OCI-LY3 (cell line): Measurements from ENCODE around the gene CEMIP.

Source experiments
- H2AFZ ChIP-seq: fragments of 200-600, 300-600 bp; shearing (Covaris generic); 2 replicates; pipeline ENCODE4 v1.6.0; 2014; ENCODE audit warnings: antibody characterized with exemption, low read depth, low read length
- H3K27ac ChIP-seq: fragments of 200-600, 300-600 bp; sonication (generic); 2 replicates; pipeline ENCODE4 v1.5.1; 2014; ENCODE audit warnings: mild to moderate bottlenecking, low read length, moderate library complexity, mixed read lengths
- H3K27me3 ChIP-seq: fragments of 200-600, 300-600 bp; sonication (generic); 2 replicates; pipeline ENCODE4 v1.6.1; 2014; ENCODE audit warnings: low read depth, low read length, mixed read lengths
- H3K36me3 ChIP-seq: fragments of 200-600, 300-600 bp; sonication (generic); replicated peaks from 2 replicates; pipeline ENCODE3; 2014; ENCODE audit warnings: low read depth, low read length, mixed read lengths
- H3K4me1 ChIP-seq: fragments of 300-600, 200-600 bp; sonication (generic); 2 replicates; pipeline ENCODE4 v1.6.1; 2014; ENCODE audit warnings: low read length, mixed read lengths
- H3K4me2 ChIP-seq: fragments of 200-600, 300-600 bp; sonication (generic); 2 replicates; pipeline ENCODE4 v1.6.1; 2014; ENCODE audit warnings: low read length, mixed read lengths
- H3K4me3 ChIP-seq: fragments of 300-600, 200-600 bp; sonication (generic); 2 replicates; pipeline ENCODE4 v1.5.1; 2014; ENCODE audit warnings: antibody characterized with exemption, mild to moderate bottlenecking, low read length, moderate library complexity
- H3K79me2 ChIP-seq: fragments of 300-600, 200-600 bp; shearing (Covaris generic); 2 replicates; pipeline ENCODE4 v1.6.1; 2014; ENCODE audit warnings: mild to moderate bottlenecking, low read length, mixed read lengths
- H3K9ac ChIP-seq: fragments of 300-600, 200-600 bp; shearing (Covaris generic); 2 replicates; pipeline ENCODE4 v1.6.0; 2014; ENCODE audit warnings: mild to moderate bottlenecking, low read length, moderate library complexity
- H3K9me3 ChIP-seq: fragments of 200-600, 300-600 bp; shearing (Covaris generic); 2 replicates; pipeline ENCODE4 v1.6.1; 2014; ENCODE audit warnings: low read length, mixed read lengths; ENCODE audit not compliant: insufficient read depth
- H4K20me1 ChIP-seq: fragments of 200-600, 300-600 bp; sonication (generic); 2 replicates; pipeline ENCODE4 v1.6.1; 2016; ENCODE audit warnings: low read length, mixed read lengths; ENCODE audit not compliant: insufficient read depth
- CTCF ChIP-seq: fragments of 200-600, 300-600 bp; sonication (generic); IDR thresholded peaks from 2 replicates; pipeline ENCODE4 v1.5.1; 2014; ENCODE audit warnings: antibody characterized with exemption, low read length, low read depth
- EZH2phosphoT487 ChIP-seq: fragments of 200-600 bp; shearing (Covaris generic); IDR thresholded peaks from 2 replicates; pipeline ENCODE4 v1.6.1; 2018; ENCODE audit warnings: antibody characterized with exemption, mixed run types, low read depth

CEMIP gene

DNA sequence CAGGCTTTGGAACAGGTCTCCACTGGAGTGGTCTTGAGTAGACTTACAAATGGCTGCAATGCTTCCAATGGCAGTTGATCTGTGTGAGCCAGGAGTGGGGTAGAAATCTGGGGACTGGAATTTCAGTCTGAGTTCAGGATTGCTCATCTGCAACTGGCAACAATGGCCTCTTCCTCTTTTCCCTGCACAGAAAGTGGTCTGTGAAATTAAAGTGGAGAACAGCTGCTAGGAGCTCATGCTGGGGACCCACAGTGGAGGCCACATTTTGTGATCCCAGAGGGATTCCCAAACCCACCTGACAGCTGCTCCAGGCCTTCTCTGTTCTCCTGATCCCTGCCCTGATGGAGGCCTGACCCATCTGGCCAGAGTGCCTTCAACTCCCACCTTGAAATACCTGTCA lies 49.6 kb downstream of the CEMIP start:
- no peaks in the 10 kb centered on the region for H3K79me2 ChIP-seq

GRCh38 chr15:80830677-80831076 lies 51.5 kb downstream of the CEMIP start:
- Histone ChIP-seq H3K9me3 (no peaks in the 10 kb centered on the region), H3K27me3 (no peaks in the 10 kb centered on the region), H3K27ac (no peak overlapping the region), H3K79me2 (no peaks in the 10 kb centered on the region), H3K9ac (no peak overlapping the region), H3K4me2 (no peak overlapping the region), H3K4me1 (peaks cover 34% of the 10 kb centered on the region), H3K4me3 (no peak overlapping the region), H2AFZ (no peak overlapping the region), H4K20me1 (no peaks in the 10 kb centered on the region), H3K36me3 (no peaks in the 10 kb centered on the region)
- TF ChIP-seq CTCF: no peak
- TF ChIP-seq EZH2phosphoT487: no peak

More for the DNA sequence above, 49.6 kb downstream of the CEMIP start:
- Histone ChIP-seq H3K36me3 (no peaks in the 10 kb centered on the region), H3K4me2 (no peak overlapping the region; the same call in 1 of the 2 replicates), H3K27me3 (no peaks in the 10 kb centered on the region), H3K9ac (no peak overlapping the region), H2AFZ (no peak overlapping the region), H3K27ac (no peak overlapping the region), H4K20me1 (no peaks in the 10 kb centered on the region), H3K9me3 (no peaks in the 10 kb centered on the region), H3K4me3 (no peak overlapping the region), H3K4me1 (peaks cover 51% of the 10 kb centered on the region)
- TF ChIP-seq EZH2phosphoT487: no peak
- no peak for TF ChIP-seq CTCF

GRCh38 chr15:80831192-80831591 lies 52.0 kb downstream of the CEMIP start:
- no peak for TF ChIP-seq EZH2phosphoT487
- no peak for TF ChIP-seq CTCF
- H3K27ac ChIP-seq: no peak overlapping the region
- no peak overlapping the region for H3K9ac ChIP-seq
- H3K9me3 ChIP-seq: no peaks in the 10 kb centered on the region
- H2AFZ ChIP-seq: no peak overlapping the region
- no peaks in the 10 kb centered on the region for H3K36me3 ChIP-seq
- no peak overlapping the region for H3K4me2 ChIP-seq
- H3K27me3 ChIP-seq: no peaks in the 10 kb centered on the region
- no peaks in the 10 kb centered on the region for H4K20me1 ChIP-seq
- peaks cover 34% of the 10 kb centered on the region for H3K4me1 ChIP-seq
- H3K79me2 ChIP-seq: no peaks in the 10 kb centered on the region
- H3K4me3 ChIP-seq: no peak overlapping the region

DNA sequence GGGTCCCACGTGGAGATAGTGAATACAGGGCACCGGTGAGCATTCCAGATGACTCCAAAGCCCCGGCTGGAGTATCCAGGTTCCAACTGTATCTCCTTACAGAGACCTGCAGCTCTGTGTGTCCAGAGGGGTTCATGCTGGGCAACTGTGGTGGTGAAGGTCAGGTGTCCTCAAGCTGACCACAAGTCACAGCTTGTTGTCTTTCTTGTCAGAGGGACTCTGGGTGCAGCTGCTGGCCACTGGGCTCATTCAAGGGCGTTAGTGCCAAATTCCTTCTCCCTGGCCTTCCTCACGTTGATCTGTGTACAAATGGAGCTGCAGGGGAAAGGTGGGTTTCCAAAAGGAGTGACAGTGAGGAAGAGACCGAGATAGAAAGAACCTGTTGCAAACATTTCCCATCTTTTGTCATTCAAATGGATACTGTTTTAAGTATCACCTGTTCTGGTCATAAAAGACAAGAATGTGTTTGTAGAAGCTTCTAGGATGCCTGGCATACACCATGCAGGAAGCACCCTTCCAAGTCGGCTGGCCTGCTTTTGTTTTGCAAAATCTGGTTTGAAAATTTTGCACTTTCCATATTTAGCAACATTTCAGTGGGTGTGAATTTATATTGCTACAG lies 52.5 kb downstream of the CEMIP start:
- H3K4me3 ChIP-seq: no peak overlapping the region
- no peak for TF ChIP-seq EZH2phosphoT487
- no peak for TF ChIP-seq CTCF

More for the DNA sequence above, 52.5 kb downstream of the CEMIP start:
- no peak overlapping the region for H3K4me2 ChIP-seq
- no peak overlapping the region for H3K27ac ChIP-seq
- no peak overlapping the region for H2AFZ ChIP-seq
- no peaks in the 10 kb centered on the region for H4K20me1 ChIP-seq
- H3K27me3 ChIP-seq: no peaks in the 10 kb centered on the region
- H3K79me2 ChIP-seq: no peaks in the 10 kb centered on the region
- H3K9ac ChIP-seq: no peak overlapping the region
- H3K4me1 ChIP-seq: peaks cover 34% of the 10 kb centered on the region
- H3K9me3 ChIP-seq: no peaks in the 10 kb centered on the region
- no peaks in the 10 kb centered on the region for H3K36me3 ChIP-seq
